GM21360 (cell line): ENCODE data around the gene GLI1.
"Not testable (repeated sequence)": the region's sequence is repeated elsewhere in the genome, so short reads cannot be mapped to it uniquely, and the experiment has no call there.

ENCODE experiments used
- ATAC-seq: cut with Tn5 transposase; IDR thresholded peaks from one replicate; pipeline ENCODE4 v1.9.1; 2021; ENCODE audit warnings: mild to moderate bottlenecking, moderate library complexity; ENCODE audit not compliant: unreplicated experiment

Gene GLI1

GRCh38 chr12:57459750-57460467 is at the start of gene GLI1:
Gene GLI1, plus strand, starts transcription at chr12:57459785. Its CDS starts 3,907 bp downstream, at chr12:57463692.
- no peak for ATAC-seq

- no peak for ATAC-seq
Observed at GRCh38 chr12:57410534-57410933, 49.1 kb upstream of the GLI1 start.

GRCh38 chr12:57414160-57414559 is 45.4 kb upstream of the GLI1 start:
- not testable (repeated sequence) for ATAC-seq

GRCh38 chr12:57415088-57415487 is 44.5 kb upstream of the GLI1 start:
- no peak for ATAC-seq

- no peak for ATAC-seq
Observed at GRCh38 chr12:57416039-57416996, 43.3 kb upstream of the GLI1 start.

GRCh38 chr12:57418255-57418654 is 41.3 kb upstream of the GLI1 start:
- ATAC-seq: no peak

GRCh38 chr12:57419495-57419894 is 40.1 kb upstream of the GLI1 start:
- no peak for ATAC-seq

- ATAC-seq: no peak
Observed at GRCh38 chr12:57420482-57420881, 39.1 kb upstream of the GLI1 start.

- ATAC-seq: not testable (repeated sequence)
Observed at GRCh38 chr12:57426948-57427347, 32.6 kb upstream of the GLI1 start.

- ATAC-seq: no peak
Observed at GRCh38 chr12:57428965-57429364, 30.6 kb upstream of the GLI1 start.

- ATAC-seq: no peak
Observed at GRCh38 chr12:57429473-57430111, 30.0 kb upstream of the GLI1 start.

GRCh38 chr12:57430112-57430930 is 29.3 kb upstream of the GLI1 start:
- peak; percentile 51 for ATAC-seq

- peak; percentile 90 for ATAC-seq
Observed at GRCh38 chr12:57430931-57431566, 28.5 kb upstream of the GLI1 start, which contains the start of gene R3HDM2. Gene R3HDM2, minus strand, starts transcription at chr12:57431043. Its CDS starts 120,615 bp downstream, at chr12:57310428.

GRCh38 chr12:57431654-57432188 is 27.9 kb upstream of the GLI1 start:
- no peak for ATAC-seq

- no peak for ATAC-seq
Observed at GRCh38 chr12:57433370-57433769, 26.2 kb upstream of the GLI1 start.

GRCh38 chr12:57434517-57435223 is 24.9 kb upstream of the GLI1 start, which contains the start of gene INHBC:
Gene INHBC, plus strand, starts transcription at chr12:57434784. Its CDS starts 103 bp downstream, at chr12:57434887.
- no peak for ATAC-seq

- no peak for ATAC-seq
Observed at GRCh38 chr12:57435293-57435692, 24.3 kb upstream of the GLI1 start.

GRCh38 chr12:57438400-57438799 is 21.2 kb upstream of the GLI1 start:
- ATAC-seq: no peak

- ATAC-seq: no peak
Observed at GRCh38 chr12:57439762-57440266, 19.8 kb upstream of the GLI1 start.
